ENCODE results near the gene PER2. TPM values are rescaled to one million over a fixed set of nuclear protein-coding genes. Genes with fewer than 3 reads are reported as not detected.

The PER2 gene
- total RNA-seq, 1 donor from 2014 or later: 8.4 TPM

GRCh38 chr2:238270606-238271005 lies 17.8 kb downstream of the PER2 start:
- Histone ChIP-seq H3K4me3 (ENCODE audit: low read length in 3 of 3) (no peak overlapping the region), H3K4me1 (ENCODE audit: control insufficient read depth in 3 of 3, insufficient read depth in 3 of 3, low read length in 3 of 3) (peaks cover 7 to 17% (median 9%) of the 10 kb centered on the region in 3 donors), H3K27ac (ENCODE audit: low read depth, low read length) (no peak overlapping the region), H3K36me3 (ENCODE audit: control insufficient read depth in 3 of 3, insufficient read depth in 3 of 3, low read length in 3 of 3) (peaks cover 72 to 74% (median 74%) of the 10 kb centered on the region in 3 donors), H3K9ac (ENCODE audit: low read depth in 1 of 3, low read length in 3 of 3) (no peak overlapping the region), H3K27me3 (ENCODE audit: control insufficient read depth in 3 of 3, insufficient read depth in 3 of 3, low read length in 3 of 3) (no peaks in the 10 kb centered on the region), H3K9me3 (ENCODE audit: control insufficient read depth in 3 of 3, low read length in 3 of 3) (no peaks in the 10 kb centered on the region)

GRCh38 chr2:238269741-238270140 lies 18.7 kb downstream of the PER2 start:
- H3K27me3 ChIP-seq (ENCODE audit: control insufficient read depth in 3 of 3, insufficient read depth in 3 of 3, low read length in 3 of 3): no peaks in the 10 kb centered on the region
- H3K36me3 ChIP-seq (ENCODE audit: control insufficient read depth in 3 of 3, insufficient read depth in 3 of 3, low read length in 3 of 3): peaks cover 70 to 73% (median 71%) of the 10 kb centered on the region in 3 donors
- H3K9me3 ChIP-seq (ENCODE audit: control insufficient read depth in 3 of 3, low read length in 3 of 3): no peaks in the 10 kb centered on the region
- H3K4me1 ChIP-seq (ENCODE audit: control insufficient read depth in 3 of 3, insufficient read depth in 3 of 3, low read length in 3 of 3): peaks cover 7 to 17% (median 9%) of the 10 kb centered on the region in 3 donors
- H3K9ac ChIP-seq (ENCODE audit: low read depth in 1 of 3, low read length in 3 of 3): no peak overlapping the region
- H3K27ac ChIP-seq (ENCODE audit: low read depth, low read length): no peak overlapping the region
- no peak overlapping the region for H3K4me3 ChIP-seq (ENCODE audit: low read length in 3 of 3)

DNA sequence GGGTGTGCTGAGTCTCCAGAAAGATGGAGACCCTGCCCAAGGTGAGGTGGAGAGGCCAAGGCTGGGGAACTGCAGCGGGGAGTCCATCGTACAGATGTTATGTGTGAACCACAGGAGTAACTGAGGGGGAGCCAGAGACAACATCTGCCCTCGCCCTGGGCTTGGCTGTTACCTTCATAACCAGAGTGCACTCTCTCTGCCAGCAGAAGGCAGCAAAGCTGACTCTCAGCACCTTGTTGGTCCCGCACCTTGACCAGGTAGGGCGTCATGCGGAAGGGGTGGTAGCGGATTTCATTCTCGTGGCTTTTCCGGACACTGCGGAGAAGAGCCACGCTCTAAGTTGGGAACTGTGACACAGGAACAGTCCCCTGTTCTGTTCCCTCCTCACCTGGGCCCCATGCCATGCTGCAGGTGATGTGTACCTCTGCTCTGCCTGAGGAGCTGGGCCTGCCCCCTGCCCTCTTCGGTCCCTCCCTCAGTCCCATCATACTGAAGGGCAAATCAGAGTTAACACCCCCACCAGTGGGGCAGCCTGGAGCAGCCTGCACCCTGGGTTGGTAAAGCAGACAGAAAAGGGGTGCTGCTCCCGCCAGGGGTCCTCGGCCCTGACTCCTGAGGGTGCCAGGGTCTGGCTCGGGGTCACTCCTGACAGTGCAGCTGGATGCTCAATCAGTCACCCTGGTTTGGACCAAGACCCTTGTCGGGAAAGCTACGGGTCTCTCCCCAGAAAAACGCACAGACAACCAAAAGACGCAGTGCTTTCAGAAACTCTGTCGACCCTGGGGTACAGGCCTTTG lies 20.3 kb downstream of the PER2 start:
- H3K4me1 ChIP-seq (ENCODE audit: control insufficient read depth in 3 of 3, insufficient read depth in 3 of 3, low read length in 3 of 3): peaks cover 15 to 27% (median 21%) of the 10 kb centered on the region in 3 donors
- peaks cover 60 to 71% (median 71%) of the 10 kb centered on the region in 3 donors for H3K36me3 ChIP-seq (ENCODE audit: control insufficient read depth in 3 of 3, insufficient read depth in 3 of 3, low read length in 3 of 3)
- no peak overlapping the region for H3K27ac ChIP-seq (ENCODE audit: low read depth, low read length)
- H3K9me3 ChIP-seq (ENCODE audit: control insufficient read depth in 3 of 3, low read length in 3 of 3): no peaks in the 10 kb centered on the region
- no peaks in the 10 kb centered on the region for H3K27me3 ChIP-seq (ENCODE audit: control insufficient read depth in 3 of 3, insufficient read depth in 3 of 3, low read length in 3 of 3)
- no peak overlapping the region for H3K4me3 ChIP-seq (ENCODE audit: low read length in 3 of 3)
- H3K9ac ChIP-seq (ENCODE audit: low read depth in 1 of 3, low read length in 3 of 3): no peak overlapping the region

DNA sequence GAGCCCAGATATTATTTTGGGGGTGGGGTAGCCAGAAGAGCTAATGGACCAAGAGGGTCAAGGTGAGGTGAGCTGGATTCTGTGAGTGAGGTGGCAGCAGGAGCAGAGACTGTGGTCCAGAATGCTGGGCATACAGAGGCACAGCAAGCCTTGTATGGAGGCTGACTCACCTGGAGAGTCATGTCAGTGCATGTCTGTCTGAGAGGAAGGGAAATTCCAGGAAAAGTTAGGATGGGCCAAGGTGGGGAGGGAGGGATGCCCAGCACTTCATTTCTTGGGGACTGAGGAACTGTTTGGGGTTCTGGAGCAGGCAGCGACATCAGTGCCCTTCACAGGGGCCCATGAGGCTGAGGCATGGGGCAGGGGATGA lies 21.1 kb downstream of the PER2 start:
- no peak overlapping the region for H3K4me3 ChIP-seq (ENCODE audit: low read length in 3 of 3)
- H3K9me3 ChIP-seq (ENCODE audit: control insufficient read depth in 3 of 3, low read length in 3 of 3): no peaks in the 10 kb centered on the region
- peaks cover 57 to 69% (median 69%) of the 10 kb centered on the region in 3 donors for H3K36me3 ChIP-seq (ENCODE audit: control insufficient read depth in 3 of 3, insufficient read depth in 3 of 3, low read length in 3 of 3)
- no peak overlapping the region for H3K9ac ChIP-seq (ENCODE audit: low read depth in 1 of 3, low read length in 3 of 3)
- no peak overlapping the region for H3K27ac ChIP-seq (ENCODE audit: low read depth, low read length)
- H3K27me3 ChIP-seq (ENCODE audit: control insufficient read depth in 3 of 3, insufficient read depth in 3 of 3, low read length in 3 of 3): no peaks in the 10 kb centered on the region
- H3K4me1 ChIP-seq (ENCODE audit: control insufficient read depth in 3 of 3, insufficient read depth in 3 of 3, low read length in 3 of 3): peaks cover 20 to 30% (median 28%) of the 10 kb centered on the region in 3 donors

- Histone ChIP-seq H3K4me1 (ENCODE audit: control insufficient read depth in 3 of 3, insufficient read depth in 3 of 3, low read length in 3 of 3) (peaks cover 19 to 23% (median 20%) of the 10 kb centered on the region in 3 donors), H3K36me3 (ENCODE audit: control insufficient read depth in 3 of 3, insufficient read depth in 3 of 3, low read length in 3 of 3) (peaks cover 59 to 73% (median 73%) of the 10 kb centered on the region in 3 donors), H3K4me3 (ENCODE audit: low read length in 3 of 3) (no peak overlapping the region), H3K27ac (ENCODE audit: low read depth, low read length) (no peak overlapping the region), H3K27me3 (ENCODE audit: control insufficient read depth in 3 of 3, insufficient read depth in 3 of 3, low read length in 3 of 3) (no peaks in the 10 kb centered on the region), H3K9ac (ENCODE audit: low read depth in 1 of 3, low read length in 3 of 3) (no peak overlapping the region), H3K9me3 (ENCODE audit: control insufficient read depth in 3 of 3, low read length in 3 of 3) (no peaks in the 10 kb centered on the region)
Measured at GRCh38 chr2:238265605-238266004, 22.8 kb downstream of the PER2 start.

DNA sequence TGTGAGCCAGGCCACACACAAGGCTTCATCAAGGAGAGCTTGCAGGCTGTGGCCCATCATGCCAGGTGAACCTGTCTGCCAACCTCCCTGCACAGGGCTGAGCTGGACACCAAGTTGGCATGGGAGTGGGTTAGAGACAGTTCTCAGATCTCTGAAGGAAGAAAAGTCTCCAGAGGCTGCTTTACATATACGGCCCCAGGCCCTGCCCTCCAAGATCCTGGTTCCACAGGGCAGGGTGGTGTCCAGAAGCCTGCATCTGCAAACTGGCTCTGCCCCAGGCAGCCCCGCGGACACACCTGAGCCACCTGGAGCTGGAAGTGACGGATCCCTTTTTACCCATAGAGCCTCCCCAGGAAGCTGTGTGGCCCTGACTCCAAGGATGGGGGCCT lies 24.3 kb downstream of the PER2 start:
- no peaks in the 10 kb centered on the region for H3K27me3 ChIP-seq (ENCODE audit: control insufficient read depth in 3 of 3, insufficient read depth in 3 of 3, low read length in 3 of 3)
- no peaks in the 10 kb centered on the region for H3K9me3 ChIP-seq (ENCODE audit: control insufficient read depth in 3 of 3, low read length in 3 of 3)
- H3K4me1 ChIP-seq (ENCODE audit: control insufficient read depth in 3 of 3, insufficient read depth in 3 of 3, low read length in 3 of 3): peaks cover 19 to 23% (median 21%) of the 10 kb centered on the region in 3 donors
- no peak overlapping the region for H3K9ac ChIP-seq (ENCODE audit: low read depth in 1 of 3, low read length in 3 of 3)
- peaks cover 57 to 72% (median 71%) of the 10 kb centered on the region in 3 donors for H3K36me3 ChIP-seq (ENCODE audit: control insufficient read depth in 3 of 3, insufficient read depth in 3 of 3, low read length in 3 of 3)
- H3K4me3 ChIP-seq (ENCODE audit: low read length in 3 of 3): no peak overlapping the region
- H3K27ac ChIP-seq (ENCODE audit: low read depth, low read length): peak overlapping the region; percentile 15

GRCh38 chr2:238263204-238264071 lies 25.0 kb downstream of the PER2 start:
- Histone ChIP-seq H3K36me3 (ENCODE audit: control insufficient read depth in 3 of 3, insufficient read depth in 3 of 3, low read length in 3 of 3) (peaks cover 60 to 74% (median 72%) of the 10 kb centered on the region in 3 donors), H3K9me3 (ENCODE audit: control insufficient read depth in 3 of 3, low read length in 3 of 3) (no peaks in the 10 kb centered on the region), H3K9ac (ENCODE audit: low read depth in 1 of 3, low read length in 3 of 3) (no peak overlapping the region), H3K4me3 (ENCODE audit: low read length in 3 of 3) (no peak overlapping the region), H3K4me1 (ENCODE audit: control insufficient read depth in 3 of 3, insufficient read depth in 3 of 3, low read length in 3 of 3) (peaks cover 19 to 23% (median 21%) of the 10 kb centered on the region in 3 donors), H3K27ac (ENCODE audit: low read depth, low read length) (peak overlapping the region; percentile 15), H3K27me3 (ENCODE audit: control insufficient read depth in 3 of 3, insufficient read depth in 3 of 3, low read length in 3 of 3) (no peaks in the 10 kb centered on the region)

GRCh38 chr2:238262496-238263122 lies 25.8 kb downstream of the PER2 start:
- Histone ChIP-seq H3K9ac (ENCODE audit: low read depth in 1 of 3, low read length in 3 of 3) (peak overlapping the region in 1 of 3 donors; percentile 61), H3K36me3 (ENCODE audit: control insufficient read depth in 3 of 3, insufficient read depth in 3 of 3, low read length in 3 of 3) (peaks cover 60 to 74% (median 72%) of the 10 kb centered on the region in 3 donors), H3K27ac (ENCODE audit: low read depth, low read length) (no peak overlapping the region)

DNA sequence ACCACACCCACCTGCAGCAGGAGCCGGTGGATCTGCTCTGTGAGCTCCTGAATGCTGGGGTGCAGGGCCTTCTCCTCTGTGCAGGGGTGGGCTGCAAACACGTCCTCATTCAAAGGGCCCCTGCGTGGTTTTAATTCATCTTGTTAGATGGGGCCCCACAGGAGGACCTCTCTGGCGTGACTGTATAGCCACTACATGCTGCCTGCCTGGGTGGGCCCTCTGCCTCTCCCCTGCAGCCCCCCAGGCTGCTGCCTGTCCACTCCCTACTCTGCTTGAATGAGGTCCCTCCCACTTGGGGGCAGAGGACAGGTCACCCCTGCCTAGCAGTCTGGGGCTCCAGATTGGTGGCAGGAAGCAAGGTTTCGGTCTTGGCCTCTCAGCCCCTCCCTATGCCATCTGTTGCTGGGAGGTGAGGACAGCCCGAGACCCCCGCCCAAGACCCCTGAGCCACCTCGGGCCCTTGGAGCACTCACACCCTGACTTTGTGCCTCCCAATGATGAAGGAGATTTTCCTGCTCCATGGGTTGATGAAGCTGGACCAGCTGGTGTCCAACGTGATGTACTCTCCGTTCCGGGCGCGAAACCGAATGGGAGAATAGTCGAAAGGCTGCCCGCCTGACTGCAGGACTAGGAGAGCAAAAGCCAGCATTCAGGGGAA lies 26.6 kb downstream of the PER2 start:
- Histone ChIP-seq H3K9me3 (ENCODE audit: control insufficient read depth in 3 of 3, low read length in 3 of 3) (no peaks in the 10 kb centered on the region), H3K9ac (ENCODE audit: low read depth in 1 of 3, low read length in 3 of 3) (no peak overlapping the region), H3K4me1 (ENCODE audit: control insufficient read depth in 3 of 3, insufficient read depth in 3 of 3, low read length in 3 of 3) (peaks cover 19 to 25% (median 21%) of the 10 kb centered on the region in 3 donors), H3K27ac (ENCODE audit: low read depth, low read length) (no peak overlapping the region), H3K4me3 (ENCODE audit: low read length in 3 of 3) (no peak overlapping the region), H3K27me3 (ENCODE audit: control insufficient read depth in 3 of 3, insufficient read depth in 3 of 3, low read length in 3 of 3) (no peaks in the 10 kb centered on the region), H3K36me3 (ENCODE audit: control insufficient read depth in 3 of 3, insufficient read depth in 3 of 3, low read length in 3 of 3) (peaks cover 59 to 73% (median 70%) of the 10 kb centered on the region in 3 donors)

More at GRCh38 chr2:238262496-238263122, 25.8 kb downstream of the PER2 start:
- H3K27me3 ChIP-seq (ENCODE audit: control insufficient read depth in 3 of 3, insufficient read depth in 3 of 3, low read length in 3 of 3): no peaks in the 10 kb centered on the region
- H3K9me3 ChIP-seq (ENCODE audit: control insufficient read depth in 3 of 3, low read length in 3 of 3): no peaks in the 10 kb centered on the region
- H3K4me3 ChIP-seq (ENCODE audit: low read length in 3 of 3): no peak overlapping the region
- H3K4me1 ChIP-seq (ENCODE audit: control insufficient read depth in 3 of 3, insufficient read depth in 3 of 3, low read length in 3 of 3): peaks cover 19 to 23% (median 21%) of the 10 kb centered on the region in 3 donors
